Measurements from ENCODE around the gene GPR42. TPM values are rescaled to one million over a fixed set of nuclear protein-coding genes. Genes with fewer than 3 reads are reported as not detected.

The GPR42 gene
- total and polyA plus RNA-seq, 10 of the 15 experiments (the other 5 are each of a cell fraction or from before 2014, with no cell fraction given), result 0.13 TPM; not detected in 9

- TF ChIP-seq RCOR1 (conservative IDR thresholded peaks at IDR 0.05; ENCODE audit: low read depth, low read length) (no peak), SUPT20H (IDR thresholded peaks at IDR 0.05; ENCODE audit: borderline replicate concordance, control insufficient read depth, low read depth, low read length) (no peak), GATAD2B (conservative IDR thresholded peaks at IDR 0.05; ENCODE audit: low read depth) (peak; percentile 89), NR2C2 (IDR thresholded peaks at IDR 0.05; ENCODE audit: borderline replicate concordance, control insufficient read depth, insufficient read length, low read depth) (no peak), ATF3 (IDR thresholded peaks at IDR 0.05; ENCODE audit: borderline replicate concordance, extremely low read depth, low read depth, low read length) (no peak), GABPA (IDR thresholded peaks at IDR 0.05; ENCODE audit: low read depth) (no peak), ZBTB11 (CRISPR knock-in tag; IDR thresholded peaks at IDR 0.05) (no peak), MYB (IDR thresholded peaks at IDR 0.05; ENCODE audit: borderline replicate concordance, low read depth, low read length) (peak; percentile 72; the same call in 1 of the 2 replicates), TARDBP (IDR thresholded peaks at IDR 0.05; ENCODE audit: borderline replicate concordance) (no peak), IKZF2 (IDR thresholded peaks at IDR 0.05) (peak; percentile 91 to 97), RAD21 (IDR thresholded peaks at IDR 0.05; ENCODE audit: insufficient read depth, low read depth, low read length) (no peak), FOXK2 (IDR thresholded peaks at IDR 0.05) (no peak), ZNF24 (IDR thresholded peaks at IDR 0.05) (no peak), PML (IDR thresholded peaks at IDR 0.05; ENCODE audit: low read length) (no peak), CBX3 (IDR thresholded peaks at IDR 0.05; ENCODE audit: borderline replicate concordance, low read depth) (no peak), ASH2L (IDR thresholded peaks at IDR 0.05; ENCODE audit: borderline replicate concordance, low read depth) (no peak), FOXM1 (IDR thresholded peaks at IDR 0.05; ENCODE audit: low read depth, low read length) (no peak), MEF2A (IDR thresholded peaks at IDR 0.05; ENCODE audit: insufficient read depth, low read depth, low read length) (no peak), EP300 (IDR thresholded peaks at IDR 0.05; ENCODE audit: borderline replicate concordance in 1 of 2, control insufficient read depth in 1 of 2, low read depth in 2 of 2, low read length in 2 of 2) (peak; percentile 66 to 74), SIN3A (IDR thresholded peaks at IDR 0.05; ENCODE audit: low read depth, low read length) (no peak), RB1 (IDR thresholded peaks at IDR 0.05; ENCODE audit: borderline replicate concordance) (peak; percentile 20; the same call in 1 of the 2 replicates), CBX5 (IDR thresholded peaks at IDR 0.05; ENCODE audit: low read depth) (no peak), POLR2AphosphoS5 (IDR thresholded peaks at IDR 0.05; ENCODE audit: low read length) (peak; percentile 57; the same call in 1 of the 2 replicates), NFIC (IDR thresholded peaks at IDR 0.05; ENCODE audit: low read depth, low read length) (peak; percentile 5; the same call in 1 of the 2 replicates), ESRRA (IDR thresholded peaks at IDR 0.05; ENCODE audit: low read length) (no peak), SMAD5 (IDR thresholded peaks at IDR 0.05; ENCODE audit: low read depth) (no peak)
- TF ChIP-seq, protein P1, sequence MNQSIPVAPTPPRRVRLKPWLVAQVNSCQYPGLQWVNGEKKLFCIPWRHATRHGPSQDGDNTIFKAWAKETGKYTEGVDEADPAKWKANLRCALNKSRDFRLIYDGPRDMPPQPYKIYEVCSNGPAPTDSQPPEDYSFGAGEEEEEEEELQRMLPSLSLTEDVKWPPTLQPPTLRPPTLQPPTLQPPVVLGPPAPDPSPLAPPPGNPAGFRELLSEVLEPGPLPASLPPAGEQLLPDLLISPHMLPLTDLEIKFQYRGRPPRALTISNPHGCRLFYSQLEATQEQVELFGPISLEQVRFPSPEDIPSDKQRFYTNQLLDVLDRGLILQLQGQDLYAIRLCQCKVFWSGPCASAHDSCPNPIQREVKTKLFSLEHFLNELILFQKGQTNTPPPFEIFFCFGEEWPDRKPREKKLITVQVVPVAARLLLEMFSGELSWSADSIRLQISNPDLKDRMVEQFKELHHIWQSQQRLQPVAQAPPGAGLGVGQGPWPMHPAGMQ (IDR thresholded peaks at IDR 0.05; ENCODE audit: borderline replicate concordance), result peak; percentile 25; the same call in 1 of the 2 replicates
These were observed 24.4 kb upstream of the GPR42 start (continued) for GRCh38 chr19:35346193-35347052.

Data from GM12878 (cell line).